ENCODE data around the gene SUCLG1.
"Not testable (repeated sequence)": the region's sequence is repeated elsewhere in the genome, so short reads cannot be mapped to it uniquely, and the experiment has no call there.

SUCLG1 gene

DNA sequence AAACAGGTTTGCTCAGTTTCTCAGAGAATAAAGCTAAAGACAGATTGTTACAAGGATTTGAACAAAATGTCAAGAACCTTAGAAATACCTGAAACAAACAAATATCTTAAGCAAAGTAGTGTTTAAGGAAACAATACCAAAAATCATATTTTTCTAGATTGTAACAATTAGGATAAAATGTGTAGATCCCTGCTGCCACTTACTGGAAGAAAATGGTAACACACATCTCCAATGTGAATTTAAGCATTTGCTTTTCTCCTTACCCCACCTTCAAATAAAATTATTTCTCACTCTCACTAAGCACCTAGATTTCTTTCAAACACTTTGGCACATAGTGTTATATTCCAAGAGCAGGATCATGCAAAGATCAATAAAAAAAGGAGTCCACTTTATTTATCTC is 34.9 kb downstream of the SUCLG1 start:
- H3K4me3 ChIP-seq (ENCODE audit: low read depth, low read length) = no peak overlapping the region

DNA sequence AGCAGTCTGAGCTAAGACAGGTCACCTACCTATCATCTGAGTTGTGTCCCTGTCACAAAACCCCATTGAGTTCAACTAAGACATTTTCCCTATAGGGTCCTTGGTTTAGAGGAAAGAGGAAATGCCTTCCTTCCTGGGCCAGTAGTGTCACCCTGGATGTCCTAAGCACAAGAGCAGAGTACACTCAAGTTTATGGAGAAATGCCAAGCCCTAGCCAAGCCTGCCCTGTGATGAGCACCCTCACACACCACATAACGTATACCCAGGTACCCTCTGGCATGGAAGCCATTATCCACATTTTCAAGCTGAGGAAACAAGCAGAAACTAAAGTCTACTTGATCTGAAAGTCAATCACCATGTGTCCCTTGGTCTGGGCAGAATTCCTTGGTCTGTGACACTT is 37.3 kb downstream of the SUCLG1 start:
- no peak overlapping the region for H3K4me3 ChIP-seq (ENCODE audit: low read depth, low read length)

DNA sequence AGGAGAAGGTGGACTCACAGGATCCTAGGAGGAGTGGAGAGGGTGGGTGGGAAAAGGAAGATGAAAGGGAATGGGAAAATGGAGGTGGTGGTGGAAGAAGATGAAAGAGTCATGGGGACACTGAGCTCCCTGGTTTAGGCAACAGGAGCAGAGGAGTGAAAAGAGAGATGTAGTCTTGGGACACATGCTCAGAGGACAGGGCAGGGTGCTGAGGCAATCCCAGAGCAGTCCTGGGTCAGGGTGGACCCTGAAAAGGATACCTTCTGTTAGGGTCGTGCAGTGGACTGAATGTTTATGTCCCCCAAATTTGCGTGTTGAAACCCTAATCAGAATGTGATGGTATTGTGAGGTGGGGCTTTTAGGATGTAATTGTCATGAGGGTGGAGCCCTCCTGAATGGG is 37.9 kb downstream of the SUCLG1 start:
- H3K4me3 ChIP-seq (ENCODE audit: low read depth, low read length) = no peak overlapping the region

- no peak overlapping the region for H3K4me3 ChIP-seq (ENCODE audit: low read depth, low read length)
These were observed 41.5 kb downstream of the SUCLG1 start for GRCh38 chr2:84417453-84418145.

DNA sequence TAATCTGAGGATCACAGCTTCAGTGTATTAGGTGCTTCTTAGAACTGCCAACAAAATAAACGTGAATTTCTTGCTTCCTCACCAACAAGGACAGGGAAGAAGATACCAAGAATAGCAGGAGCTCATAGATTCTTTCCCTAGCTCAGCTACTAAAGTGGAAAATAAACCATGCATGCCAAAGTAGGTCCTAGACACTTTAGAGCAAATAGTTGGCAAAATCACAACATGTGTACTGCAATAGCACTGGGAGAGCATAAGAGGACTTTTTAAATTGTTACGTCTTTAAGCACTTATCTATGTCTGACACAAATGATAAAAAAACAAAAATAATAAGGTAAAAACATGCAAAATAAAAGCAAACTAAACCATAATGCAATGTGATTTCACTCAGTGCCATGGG is 49.5 kb downstream of the SUCLG1 start:
- no peak overlapping the region for H3K4me3 ChIP-seq (ENCODE audit: low read depth, low read length)

- not testable (repeated sequence) for H3K4me3 ChIP-seq (ENCODE audit: low read depth, low read length)
These were observed 57.0 kb downstream of the SUCLG1 start for GRCh38 chr2:84402111-84402510.

DNA sequence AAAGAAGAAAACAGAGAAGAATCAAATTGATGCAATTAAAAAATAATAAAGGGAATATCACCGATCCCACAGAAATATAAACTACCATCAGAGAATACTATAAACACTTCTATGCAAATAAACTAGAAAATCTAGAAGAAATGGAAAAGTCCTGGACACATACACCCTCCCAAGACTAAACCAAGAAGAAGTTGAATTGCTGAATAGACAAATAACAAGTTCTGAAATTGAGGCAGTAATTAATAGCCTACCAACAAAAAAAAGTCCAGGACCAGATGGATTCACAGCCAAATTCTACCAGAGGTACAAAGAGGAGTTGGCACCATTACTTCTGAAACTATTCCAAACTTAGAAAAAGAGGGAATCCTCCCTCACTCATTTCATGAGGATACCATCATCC is 59.2 kb downstream of the SUCLG1 start:
- H3K4me3 ChIP-seq (ENCODE audit: low read depth, low read length) = not testable (repeated sequence)

DNA sequence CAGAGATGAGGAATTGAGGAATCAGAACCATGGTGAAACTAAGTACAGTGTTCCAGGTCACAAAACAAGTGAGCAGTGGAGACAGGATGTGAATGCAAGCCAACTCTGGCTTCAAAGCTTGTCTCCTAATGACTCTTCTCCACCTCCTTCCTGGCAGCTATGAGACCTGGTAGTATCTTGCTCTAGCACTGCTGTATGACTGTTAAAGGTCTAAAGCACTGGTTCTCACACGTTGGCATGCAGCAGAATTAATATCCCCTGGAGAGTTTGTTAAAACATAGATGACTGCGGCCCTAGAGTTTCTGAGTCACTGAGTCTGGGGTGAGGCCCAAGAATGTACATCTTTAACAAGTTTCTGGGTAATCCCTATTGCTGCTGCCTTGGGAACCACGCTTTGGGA is 63.3 kb downstream of the SUCLG1 start:
- no peak overlapping the region for H3K4me3 ChIP-seq (ENCODE audit: low read depth, low read length)

DNA sequence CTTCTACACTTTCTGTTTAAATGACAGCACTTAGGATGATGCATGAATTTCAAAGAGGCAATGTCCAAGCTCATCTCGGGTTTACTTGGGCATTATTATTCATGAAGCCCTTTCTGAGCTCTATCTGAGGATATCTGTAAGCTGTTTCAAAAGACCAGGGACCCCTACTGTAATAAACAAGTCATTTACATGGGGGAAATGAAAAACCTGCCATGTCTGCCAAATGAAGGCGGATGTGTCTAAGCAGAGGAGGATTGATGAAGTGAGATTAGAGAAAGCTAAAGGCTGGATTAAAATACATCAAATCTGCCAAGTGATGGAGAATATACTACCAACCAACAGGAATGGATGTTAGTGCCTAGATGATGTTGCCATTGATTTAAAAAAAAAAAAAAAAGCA is 64.5 kb downstream of the SUCLG1 start:
- no peak overlapping the region for H3K4me3 ChIP-seq (ENCODE audit: low read depth, low read length)

DNA sequence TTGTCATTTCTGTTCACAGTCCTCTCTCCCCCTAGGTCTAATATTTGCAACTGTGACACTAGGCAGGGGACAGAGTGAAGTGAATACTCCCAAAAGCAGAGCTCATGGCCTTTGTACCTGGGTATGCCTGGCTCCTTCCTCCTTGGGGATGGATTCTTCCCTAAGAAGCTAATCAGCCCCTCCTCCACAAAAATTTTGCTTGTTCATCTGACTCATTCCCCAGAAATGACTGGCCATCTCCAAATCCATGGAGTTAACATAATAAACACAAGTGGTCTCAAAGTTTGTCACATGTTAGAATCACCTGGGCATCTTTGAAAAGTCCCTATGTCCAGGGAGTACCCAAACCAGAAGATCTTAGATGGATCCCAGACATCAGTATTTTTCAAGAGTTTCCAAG is 65.3 kb downstream of the SUCLG1 start:
- H3K4me3 ChIP-seq (ENCODE audit: low read depth, low read length) = no peak overlapping the region

- no peak overlapping the region for H3K4me3 ChIP-seq (ENCODE audit: low read depth, low read length)
These were observed 69.3 kb downstream of the SUCLG1 start for GRCh38 chr2:84389794-84390193.

GRCh38 chr2:84388921-84389490 is 70.1 kb downstream of the SUCLG1 start:
- H3K4me3 ChIP-seq (ENCODE audit: low read depth, low read length) = no peak overlapping the region

GRCh38 chr2:84388133-84388532 is 70.9 kb downstream of the SUCLG1 start:
- no peak overlapping the region for H3K4me3 ChIP-seq (ENCODE audit: low read depth, low read length)

DNA sequence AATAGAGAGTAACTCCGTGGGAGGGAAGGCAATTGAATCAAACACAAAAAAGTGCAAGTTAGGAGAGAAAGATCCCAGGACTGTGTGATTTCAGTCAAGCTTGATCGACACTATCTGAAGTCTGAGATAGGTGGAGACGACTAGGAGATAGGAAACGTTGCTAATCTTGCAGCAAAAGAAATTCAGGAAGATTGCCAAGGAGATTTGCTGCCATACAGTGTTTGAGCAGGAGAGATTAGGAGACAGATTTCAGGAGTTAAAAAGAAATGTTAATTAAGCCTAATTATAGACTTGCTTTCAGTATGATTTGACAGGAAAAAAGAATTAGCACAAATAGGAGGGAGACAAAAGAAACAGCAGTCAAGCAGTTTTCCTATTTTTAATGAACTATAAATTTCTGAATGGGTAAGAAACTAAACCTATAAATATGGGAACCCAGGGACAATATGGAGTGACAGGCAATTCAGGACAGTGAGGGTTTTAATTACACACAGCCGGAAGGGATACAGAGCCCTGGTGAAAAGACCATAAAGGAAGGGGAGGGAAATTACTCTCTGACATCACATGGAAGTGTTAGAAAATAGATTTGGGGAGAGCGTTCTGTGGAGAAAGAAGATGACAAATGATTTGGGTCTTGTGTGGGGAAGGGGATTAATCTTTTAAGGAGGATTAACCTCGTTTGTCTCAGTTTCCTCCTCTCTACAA is 72.6 kb downstream of the SUCLG1 start:
- no peak overlapping the region for H3K4me3 ChIP-seq (ENCODE audit: low read depth, low read length)

DNA sequence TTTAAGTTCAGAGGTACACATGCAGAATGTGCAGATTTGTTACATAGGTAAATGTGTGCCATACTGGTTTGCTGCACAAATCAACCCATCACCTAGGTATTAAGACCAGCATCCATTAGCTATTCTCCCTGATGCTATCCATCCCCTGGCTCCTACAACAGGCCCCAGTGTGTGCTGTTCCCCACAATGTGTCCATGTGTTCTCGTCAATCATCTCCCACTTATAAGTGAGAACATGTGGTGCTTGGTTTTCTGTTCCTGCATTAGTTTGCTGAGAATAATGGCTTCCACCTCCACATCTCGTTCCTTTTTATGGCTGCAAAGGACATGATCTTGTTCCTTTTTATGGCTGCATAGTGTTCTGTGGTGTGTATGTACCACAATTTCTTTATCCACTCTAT is 75.8 kb downstream of the SUCLG1 start:
- no peak overlapping the region for H3K4me3 ChIP-seq (ENCODE audit: low read depth, low read length)

DNA sequence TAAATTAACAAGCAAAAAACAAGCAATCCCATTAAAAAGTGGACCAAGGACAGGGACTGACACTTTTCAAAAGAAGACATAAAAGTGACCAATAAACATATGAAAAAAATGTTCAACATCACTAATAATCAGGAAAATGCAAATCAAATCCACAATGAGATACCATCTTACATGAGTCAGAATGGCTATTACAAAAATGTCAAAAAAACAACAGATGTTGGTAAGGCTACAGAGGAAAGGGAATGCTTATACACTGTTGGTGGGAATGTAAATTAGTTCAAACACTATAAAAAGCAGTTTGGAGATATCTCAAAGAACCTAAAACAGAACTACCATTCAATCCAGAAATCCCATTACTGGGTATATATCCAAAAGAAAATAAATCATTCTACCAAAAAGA is 78.2 kb downstream of the SUCLG1 start:
- no peak overlapping the region for H3K4me3 ChIP-seq (ENCODE audit: low read depth, low read length)

DNA sequence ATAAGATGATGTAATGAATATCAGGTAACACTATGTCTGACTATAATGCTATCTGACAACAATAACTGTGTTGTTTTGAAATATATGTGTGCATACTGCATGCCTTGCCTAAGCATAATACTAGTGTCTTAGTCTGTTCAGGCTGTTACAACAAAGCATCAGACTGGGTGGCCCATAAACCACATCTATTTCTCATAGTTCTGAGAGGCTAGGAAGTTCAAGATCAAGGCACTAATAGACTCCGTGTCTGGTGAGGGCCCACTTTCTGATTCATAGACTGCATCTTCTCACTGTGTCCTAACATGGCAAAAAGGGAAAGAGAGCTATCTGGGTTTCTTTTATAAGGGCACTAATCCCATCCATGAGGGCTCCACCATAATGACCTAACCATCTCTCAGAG is 80.1 kb downstream of the SUCLG1 start:
- H3K4me3 ChIP-seq (ENCODE audit: low read depth, low read length) = no peak overlapping the region

GRCh38 chr2:84375020-84375419 is 84.1 kb downstream of the SUCLG1 start:
- H3K4me3 ChIP-seq (ENCODE audit: low read depth, low read length) = no peak overlapping the region

DNA sequence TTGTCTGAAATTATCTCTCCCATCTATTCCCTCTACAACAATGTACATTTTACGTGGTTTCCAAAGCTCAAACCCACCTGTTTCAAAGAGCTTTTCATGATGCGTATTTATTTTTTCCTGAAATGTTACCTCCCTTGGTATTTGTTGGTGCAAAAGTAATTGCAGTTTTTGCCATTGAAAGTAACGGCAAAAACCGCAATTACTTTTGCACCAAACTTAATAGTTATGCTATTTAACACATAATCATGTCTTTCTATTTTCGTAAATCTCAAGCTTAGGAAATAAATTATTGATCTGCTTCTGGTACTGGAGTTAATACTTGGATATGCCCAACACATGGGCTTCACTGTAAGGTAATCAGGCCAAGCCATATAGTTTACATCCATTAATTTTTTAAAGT is 85.2 kb downstream of the SUCLG1 start:
- no peak overlapping the region for H3K4me3 ChIP-seq (ENCODE audit: low read depth, low read length)
